Measurements from ENCODE around the gene NPM3.
A peak's percentile ranks its signal among the peaks of the same experiment; 100 is the strongest.

Gene NPM3

DNA sequence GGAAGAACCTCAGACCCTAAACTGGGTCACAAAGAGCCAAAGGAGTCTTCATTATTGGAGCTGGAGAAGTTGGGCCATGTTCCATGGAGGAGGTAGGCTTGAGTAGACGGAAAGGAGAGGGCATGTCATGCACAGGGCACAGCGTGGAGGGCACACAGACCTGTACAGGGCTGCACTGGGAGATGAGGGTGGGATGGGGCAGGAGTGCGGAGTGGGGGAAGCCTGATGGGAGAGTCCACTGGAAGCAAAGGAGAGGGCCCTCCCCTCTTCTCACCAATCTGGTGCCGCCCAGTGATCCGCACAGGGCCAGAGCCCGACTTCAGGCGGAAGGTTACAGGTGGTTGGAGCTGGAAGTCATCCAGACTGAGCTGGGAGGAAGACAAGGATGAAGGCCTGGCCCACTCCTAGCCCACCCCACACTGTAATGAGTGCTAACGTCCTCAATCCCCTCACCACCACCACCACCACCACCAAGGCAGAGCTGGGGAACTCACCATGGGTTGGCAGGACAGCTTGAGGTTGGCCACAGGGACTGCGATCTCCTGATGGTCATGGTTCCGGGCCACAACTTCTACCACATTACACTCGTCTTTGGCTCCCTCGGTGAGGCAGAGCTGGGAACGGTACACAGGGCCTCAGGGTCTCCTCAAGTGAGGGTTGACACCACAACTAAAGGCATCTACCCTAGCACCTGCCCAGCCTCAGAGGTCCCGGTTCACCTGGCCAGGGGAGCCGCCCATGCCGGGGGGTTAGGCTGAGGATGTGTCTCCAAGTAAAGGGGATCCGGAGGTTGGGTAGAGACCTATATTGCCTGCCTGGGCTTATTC lies 1.0 kb downstream of the NPM3 start:
- no peak for TF ChIP-seq EZH2phosphoT487 (conservative IDR thresholded peaks at IDR 0.05; ENCODE audit: low read length)
- TF ChIP-seq, protein P1, sequence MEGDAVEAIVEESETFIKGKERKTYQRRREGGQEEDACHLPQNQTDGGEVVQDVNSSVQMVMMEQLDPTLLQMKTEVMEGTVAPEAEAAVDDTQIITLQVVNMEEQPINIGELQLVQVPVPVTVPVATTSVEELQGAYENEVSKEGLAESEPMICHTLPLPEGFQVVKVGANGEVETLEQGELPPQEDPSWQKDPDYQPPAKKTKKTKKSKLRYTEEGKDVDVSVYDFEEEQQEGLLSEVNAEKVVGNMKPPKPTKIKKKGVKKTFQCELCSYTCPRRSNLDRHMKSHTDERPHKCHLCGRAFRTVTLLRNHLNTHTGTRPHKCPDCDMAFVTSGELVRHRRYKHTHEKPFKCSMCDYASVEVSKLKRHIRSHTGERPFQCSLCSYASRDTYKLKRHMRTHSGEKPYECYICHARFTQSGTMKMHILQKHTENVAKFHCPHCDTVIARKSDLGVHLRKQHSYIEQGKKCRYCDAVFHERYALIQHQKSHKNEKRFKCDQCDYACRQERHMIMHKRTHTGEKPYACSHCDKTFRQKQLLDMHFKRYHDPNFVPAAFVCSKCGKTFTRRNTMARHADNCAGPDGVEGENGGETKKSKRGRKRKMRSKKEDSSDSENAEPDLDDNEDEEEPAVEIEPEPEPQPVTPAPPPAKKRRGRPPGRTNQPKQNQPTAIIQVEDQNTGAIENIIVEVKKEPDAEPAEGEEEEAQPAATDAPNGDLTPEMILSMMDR (IDR thresholded peaks at IDR 0.05; ENCODE audit: insufficient read depth, low read length, poor library complexity, severe bottlenecking), result no peak
- H3K9me3 ChIP-seq (ENCODE audit: insufficient read depth, low read length), result no peaks in the 10 kb centered on the region
- H3K36me3 ChIP-seq (ENCODE audit: low read length), result no peaks in the 10 kb centered on the region
- H3K4me2 ChIP-seq (ENCODE audit: low read depth, low read length, poor library complexity, severe bottlenecking), result peak overlapping the region; percentile 79
- H3K4me3 ChIP-seq (ENCODE audit: insufficient read depth, low read length, poor library complexity, severe bottlenecking), result peak overlapping the region; percentile 88
- no peaks in the 10 kb centered on the region for H3K27me3 ChIP-seq (ENCODE audit: low read length)
- peaks cover 31% of the 10 kb centered on the region for H3F3A ChIP-seq (ENCODE audit: insufficient read depth)
- H3K9ac ChIP-seq (ENCODE audit: low read length), result peak overlapping the region; percentile 85
- no peaks in the 10 kb centered on the region for H3K9me2 ChIP-seq (replicated peaks; ENCODE audit: insufficient read depth, low read length)
- H3K27ac ChIP-seq (ENCODE audit: low read depth, low read length), result no peak overlapping the region
- H4K20me1 ChIP-seq (ENCODE audit: low read depth, low read length), result no peaks in the 10 kb centered on the region; the same call in 1 of the 2 replicates
- no peak overlapping the region for H2AFZ ChIP-seq (ENCODE audit: low read depth, low read length, severe bottlenecking)
- no peaks in the 10 kb centered on the region; the same call in 1 of the 2 replicates for H3K79me2 ChIP-seq (ENCODE audit: insufficient read depth, low read length)

DNA sequence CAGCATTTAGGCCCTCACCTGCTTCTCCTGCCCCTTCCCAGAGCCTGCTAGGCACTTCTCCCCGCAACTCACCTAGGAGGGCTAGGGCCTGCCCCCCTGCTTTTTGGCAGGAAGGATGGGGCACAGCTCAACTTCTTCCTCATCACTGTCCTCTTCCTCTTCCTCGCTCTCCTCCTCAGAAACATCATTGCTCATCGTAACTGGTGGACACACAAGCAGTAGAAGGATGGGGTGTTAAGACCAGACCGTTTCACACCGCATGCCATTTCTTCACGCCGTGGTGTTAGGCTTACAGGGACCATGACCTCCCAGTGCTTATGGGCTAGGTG lies 1.6 kb downstream of the NPM3 start:
- peak overlapping the region; percentile 79 for H3K4me2 ChIP-seq (ENCODE audit: low read depth, low read length, poor library complexity, severe bottlenecking)
- no peaks in the 10 kb centered on the region for H3K27me3 ChIP-seq (ENCODE audit: low read length)
- no peaks in the 10 kb centered on the region; the same call in 1 of the 2 replicates for H3K79me2 ChIP-seq (ENCODE audit: insufficient read depth, low read length)
- H3K9me3 ChIP-seq (ENCODE audit: insufficient read depth, low read length), result no peaks in the 10 kb centered on the region
- H3K9ac ChIP-seq (ENCODE audit: low read length), result peak overlapping the region; percentile 85
- peaks cover 31% of the 10 kb centered on the region for H3F3A ChIP-seq (ENCODE audit: insufficient read depth)
- no peak overlapping the region for H2AFZ ChIP-seq (ENCODE audit: low read depth, low read length, severe bottlenecking)
- H3K27ac ChIP-seq (ENCODE audit: low read depth, low read length), result no peak overlapping the region
- H3K36me3 ChIP-seq (ENCODE audit: low read length), result no peaks in the 10 kb centered on the region
- TF ChIP-seq EZH2phosphoT487 (conservative IDR thresholded peaks at IDR 0.05; ENCODE audit: low read length), result no peak
- TF ChIP-seq, protein P1 (IDR thresholded peaks at IDR 0.05; ENCODE audit: insufficient read depth, low read length, poor library complexity, severe bottlenecking), result no peak
- H3K9me2 ChIP-seq (replicated peaks; ENCODE audit: insufficient read depth, low read length), result no peaks in the 10 kb centered on the region
- H4K20me1 ChIP-seq (ENCODE audit: low read depth, low read length), result no peaks in the 10 kb centered on the region; the same call in 1 of the 2 replicates
- peak overlapping the region; percentile 88 for H3K4me3 ChIP-seq (ENCODE audit: insufficient read depth, low read length, poor library complexity, severe bottlenecking)

DNA sequence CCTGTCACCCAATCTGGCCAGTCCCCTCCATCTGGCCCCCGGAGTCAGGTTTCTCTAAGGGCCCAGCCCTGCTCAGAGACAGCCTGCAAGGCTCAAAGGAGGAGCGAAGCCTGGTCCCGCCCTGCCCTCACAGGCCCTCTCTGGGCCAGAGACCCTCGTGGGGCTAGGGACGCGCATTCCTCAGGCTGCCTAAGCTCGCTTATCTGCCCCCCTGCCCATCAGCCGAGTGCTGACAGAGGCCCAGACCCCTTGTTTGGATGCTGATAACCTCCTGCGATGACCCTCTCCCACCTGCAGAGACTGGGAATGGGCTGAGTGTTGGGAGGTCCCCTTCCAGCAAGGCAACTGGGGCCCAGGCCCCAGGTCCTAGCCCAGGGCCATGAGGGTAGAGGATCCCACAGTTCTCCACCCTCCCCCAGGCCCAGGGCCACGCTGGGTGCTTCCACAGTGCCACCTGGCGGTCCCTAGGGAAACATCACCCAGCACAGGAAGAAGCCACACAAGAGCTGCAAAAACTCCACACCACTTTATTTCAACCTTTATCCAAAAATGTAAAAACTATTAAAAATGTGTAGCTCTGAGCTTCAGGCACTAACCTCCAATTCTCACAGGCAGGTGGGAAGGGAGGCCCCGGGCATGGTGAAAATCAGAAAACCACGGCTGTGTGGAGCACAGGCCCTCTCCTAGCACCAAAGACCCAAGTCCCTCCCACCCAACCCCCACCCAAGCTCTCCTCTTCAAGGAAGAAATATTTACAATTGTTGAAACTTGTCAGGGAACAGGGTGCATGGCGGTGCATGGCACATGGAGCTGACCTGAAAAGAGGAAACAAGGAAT lies 2.2 kb downstream of the NPM3 start:
- no peaks in the 10 kb centered on the region; the same call in 1 of the 2 replicates for H3K79me2 ChIP-seq (ENCODE audit: insufficient read depth, low read length)
- peak overlapping the region; percentile 79 for H3K4me2 ChIP-seq (ENCODE audit: low read depth, low read length, poor library complexity, severe bottlenecking)
- no peak overlapping the region for H2AFZ ChIP-seq (ENCODE audit: low read depth, low read length, severe bottlenecking)
- no peaks in the 10 kb centered on the region for H3K36me3 ChIP-seq (ENCODE audit: low read length)
- H3K9me2 ChIP-seq (replicated peaks; ENCODE audit: insufficient read depth, low read length), result no peaks in the 10 kb centered on the region
- no peak for TF ChIP-seq EZH2phosphoT487 (conservative IDR thresholded peaks at IDR 0.05; ENCODE audit: low read length)
- TF ChIP-seq, protein P1 (IDR thresholded peaks at IDR 0.05; ENCODE audit: insufficient read depth, low read length, poor library complexity, severe bottlenecking), result peak; percentile 78
- H3K27me3 ChIP-seq (ENCODE audit: low read length), result no peaks in the 10 kb centered on the region
- H3K27ac ChIP-seq (ENCODE audit: low read depth, low read length), result no peak overlapping the region
- no peaks in the 10 kb centered on the region; the same call in 1 of the 2 replicates for H4K20me1 ChIP-seq (ENCODE audit: low read depth, low read length)
- no peak overlapping the region for H3K9ac ChIP-seq (ENCODE audit: low read length)
- H3F3A ChIP-seq (ENCODE audit: insufficient read depth), result peaks cover 25% of the 10 kb centered on the region
- H3K9me3 ChIP-seq (ENCODE audit: insufficient read depth, low read length), result no peaks in the 10 kb centered on the region
- H3K4me3 ChIP-seq (ENCODE audit: insufficient read depth, low read length, poor library complexity, severe bottlenecking), result no peak overlapping the region
